ENCODE results near the gene TSPAN9. TPM values are rescaled to one million over a fixed set of nuclear protein-coding genes. Genes with fewer than 3 reads are reported as not detected.
A peak's percentile ranks its signal among the peaks of the same experiment; 100 is the strongest.

The TSPAN9 gene
- polyA plus RNA-seq, 1 of the 3 experiments (the other 2 are of a cell fraction): 34.9 TPM

- Histone ChIP-seq H3K27me3 (ENCODE audit: insufficient read depth) (no peaks in the 10 kb centered on the region), H3K36me3 (replicated peaks in 1 of 2; ENCODE audit: control insufficient read depth in 1 of 2, insufficient read depth in 2 of 2, low read length in 1 of 2) (peaks cover 4 to 21% of the 10 kb centered on the region in 2 experiments), H4K20me1 (ENCODE audit: insufficient read depth) (no peaks in the 10 kb centered on the region), H3F3A (replicated peaks; ENCODE audit: insufficient read depth) (no peaks in the 10 kb centered on the region), H3K9me2 (no peaks in the 10 kb centered on the region), H3K4me1 (ENCODE audit: control insufficient read depth in 1 of 2, insufficient read depth in 2 of 2, low read depth in 1 of 2, low read length in 1 of 2) (peaks cover 0 to 5% of the 10 kb centered on the region in 2 experiments; a peak in 1 of 4 replicates), H3K9me3 (no peaks in the 10 kb centered on the region), H3K79me2 (ENCODE audit: insufficient read depth) (no peaks in the 10 kb centered on the region), H3K9ac (no peak overlapping the region), H3K27ac (ENCODE audit: low read depth in 2 of 2, low read length in 1 of 2) (no peak overlapping the region), H2AFZ (ENCODE audit: low read depth) (no peak overlapping the region), H3K4me2 (no peak overlapping the region), H3K4me3 (ENCODE audit: low read depth in 2 of 2, low read length in 1 of 2) (no peak overlapping the region; a peak in 1 of 4 replicates)
- peak; percentile 92 for DNase-seq
- ChIA-PET CTCF (interaction anchor here (0.6 to 2.9 kb wide), 48 partner anchors 8 to 296 kb away, joined by 3 to 35 read pairs (median 5); partner anchors contain the start of genes FOXM1, NRIP2, RHNO1 and TEX52), POLR2A (interaction anchor here (0.6 to 0.8 kb wide), 3 partner anchors 89 to 349 kb away, joined by 3 to 8 read pairs (median 5); no protein-coding TSS in a partner anchor)
- 39% methylated on average over 8 of the region's 10 CpGs for WGBS (ENCODE audit: low lambda C conversion rate)
- TF ChIP-seq, protein P1, sequence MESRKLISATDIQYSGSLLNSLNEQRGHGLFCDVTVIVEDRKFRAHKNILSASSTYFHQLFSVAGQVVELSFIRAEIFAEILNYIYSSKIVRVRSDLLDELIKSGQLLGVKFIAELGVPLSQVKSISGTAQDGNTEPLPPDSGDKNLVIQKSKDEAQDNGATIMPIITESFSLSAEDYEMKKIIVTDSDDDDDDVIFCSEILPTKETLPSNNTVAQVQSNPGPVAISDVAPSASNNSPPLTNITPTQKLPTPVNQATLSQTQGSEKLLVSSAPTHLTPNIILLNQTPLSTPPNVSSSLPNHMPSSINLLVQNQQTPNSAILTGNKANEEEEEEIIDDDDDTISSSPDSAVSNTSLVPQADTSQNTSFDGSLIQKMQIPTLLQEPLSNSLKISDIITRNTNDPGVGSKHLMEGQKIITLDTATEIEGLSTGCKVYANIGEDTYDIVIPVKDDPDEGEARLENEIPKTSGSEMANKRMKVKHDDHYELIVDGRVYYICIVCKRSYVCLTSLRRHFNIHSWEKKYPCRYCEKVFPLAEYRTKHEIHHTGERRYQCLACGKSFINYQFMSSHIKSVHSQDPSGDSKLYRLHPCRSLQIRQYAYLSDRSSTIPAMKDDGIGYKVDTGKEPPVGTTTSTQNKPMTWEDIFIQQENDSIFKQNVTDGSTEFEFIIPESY (IDR thresholded peaks at IDR 0.05; ENCODE audit: borderline replicate concordance, low read depth): no peak
- TF ChIP-seq IRF3 (IDR thresholded peaks at IDR 0.05; ENCODE audit: low read depth, low read length): no peak
- TF ChIP-seq RAD21 (IDR thresholded peaks at IDR 0.05; ENCODE audit: low read length): peak; percentile 80
- no peak for TF ChIP-seq EP300 (IDR thresholded peaks at IDR 0.05; ENCODE audit: borderline replicate concordance in 1 of 2, low read depth in 1 of 2, low read length in 1 of 2)
- TF ChIP-seq POLR2AphosphoS5 (IDR thresholded peaks at IDR 0.05; ENCODE audit: low read depth, low read length): no peak
- TF ChIP-seq ELF1 (IDR thresholded peaks at IDR 0.05): no peak
- TF ChIP-seq REST (IDR thresholded peaks at IDR 0.05; ENCODE audit: low read depth, low read length): no peak
- TF ChIP-seq RFX5 (IDR thresholded peaks at IDR 0.05; ENCODE audit: low read length): no peak
- TF ChIP-seq RXRA (IDR thresholded peaks at IDR 0.05; ENCODE audit: borderline replicate concordance, low read depth): no peak
- no peak for TF ChIP-seq RCOR1 (IDR thresholded peaks at IDR 0.05; ENCODE audit: low read length)
- no peak for TF ChIP-seq FOSL2 (IDR thresholded peaks at IDR 0.05; ENCODE audit: borderline replicate concordance, low read depth)
- no peak for TF ChIP-seq NRF1 (IDR thresholded peaks at IDR 0.05; ENCODE audit: low read depth, low read length)
- TF ChIP-seq GABPA (IDR thresholded peaks at IDR 0.05; ENCODE audit: low read depth): no peak
- TF ChIP-seq TCF12 (IDR thresholded peaks at IDR 0.05): no peak
- TF ChIP-seq, protein P2, sequence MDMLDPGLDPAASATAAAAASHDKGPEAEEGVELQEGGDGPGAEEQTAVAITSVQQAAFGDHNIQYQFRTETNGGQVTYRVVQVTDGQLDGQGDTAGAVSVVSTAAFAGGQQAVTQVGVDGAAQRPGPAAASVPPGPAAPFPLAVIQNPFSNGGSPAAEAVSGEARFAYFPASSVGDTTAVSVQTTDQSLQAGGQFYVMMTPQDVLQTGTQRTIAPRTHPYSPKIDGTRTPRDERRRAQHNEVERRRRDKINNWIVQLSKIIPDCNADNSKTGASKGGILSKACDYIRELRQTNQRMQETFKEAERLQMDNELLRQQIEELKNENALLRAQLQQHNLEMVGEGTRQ (IDR thresholded peaks at IDR 0.05; ENCODE audit: borderline replicate concordance, low read depth, low read length): no peak
- no peak for TF ChIP-seq MEF2A (IDR thresholded peaks at IDR 0.05; ENCODE audit: borderline replicate concordance, low read depth)
- TF ChIP-seq, protein P3, sequence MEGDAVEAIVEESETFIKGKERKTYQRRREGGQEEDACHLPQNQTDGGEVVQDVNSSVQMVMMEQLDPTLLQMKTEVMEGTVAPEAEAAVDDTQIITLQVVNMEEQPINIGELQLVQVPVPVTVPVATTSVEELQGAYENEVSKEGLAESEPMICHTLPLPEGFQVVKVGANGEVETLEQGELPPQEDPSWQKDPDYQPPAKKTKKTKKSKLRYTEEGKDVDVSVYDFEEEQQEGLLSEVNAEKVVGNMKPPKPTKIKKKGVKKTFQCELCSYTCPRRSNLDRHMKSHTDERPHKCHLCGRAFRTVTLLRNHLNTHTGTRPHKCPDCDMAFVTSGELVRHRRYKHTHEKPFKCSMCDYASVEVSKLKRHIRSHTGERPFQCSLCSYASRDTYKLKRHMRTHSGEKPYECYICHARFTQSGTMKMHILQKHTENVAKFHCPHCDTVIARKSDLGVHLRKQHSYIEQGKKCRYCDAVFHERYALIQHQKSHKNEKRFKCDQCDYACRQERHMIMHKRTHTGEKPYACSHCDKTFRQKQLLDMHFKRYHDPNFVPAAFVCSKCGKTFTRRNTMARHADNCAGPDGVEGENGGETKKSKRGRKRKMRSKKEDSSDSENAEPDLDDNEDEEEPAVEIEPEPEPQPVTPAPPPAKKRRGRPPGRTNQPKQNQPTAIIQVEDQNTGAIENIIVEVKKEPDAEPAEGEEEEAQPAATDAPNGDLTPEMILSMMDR (IDR thresholded peaks at IDR 0.05): peak; percentile 74
- TF ChIP-seq, protein P4, sequence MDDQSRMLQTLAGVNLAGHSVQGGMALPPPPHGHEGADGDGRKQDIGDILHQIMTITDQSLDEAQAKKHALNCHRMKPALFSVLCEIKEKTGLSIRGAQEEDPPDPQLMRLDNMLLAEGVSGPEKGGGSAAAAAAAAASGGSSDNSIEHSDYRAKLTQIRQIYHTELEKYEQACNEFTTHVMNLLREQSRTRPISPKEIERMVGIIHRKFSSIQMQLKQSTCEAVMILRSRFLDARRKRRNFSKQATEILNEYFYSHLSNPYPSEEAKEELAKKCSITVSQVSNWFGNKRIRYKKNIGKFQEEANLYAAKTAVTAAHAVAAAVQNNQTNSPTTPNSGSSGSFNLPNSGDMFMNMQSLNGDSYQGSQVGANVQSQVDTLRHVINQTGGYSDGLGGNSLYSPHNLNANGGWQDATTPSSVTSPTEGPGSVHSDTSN (IDR thresholded peaks at IDR 0.05): no peak
- TF ChIP-seq TAF1 (IDR thresholded peaks at IDR 0.05; ENCODE audit: borderline replicate concordance, low read depth, low read length): no peak
- no peak for TF ChIP-seq MXI1 (IDR thresholded peaks at IDR 0.05; ENCODE audit: low read depth, low read length)
- TF ChIP-seq SMC3 (IDR thresholded peaks at IDR 0.05; ENCODE audit: low read depth, low read length): peak; percentile 70
- TF ChIP-seq TEAD4 (IDR thresholded peaks at IDR 0.05; ENCODE audit: borderline replicate concordance, insufficient read depth): no peak
Observed at GRCh38 chr12:3034067-3034750, 43.0 kb upstream of the TSPAN9 start.

Measured in SK-N-SH (cell line).